ENCODE results near the gene CUX1.

DNA sequence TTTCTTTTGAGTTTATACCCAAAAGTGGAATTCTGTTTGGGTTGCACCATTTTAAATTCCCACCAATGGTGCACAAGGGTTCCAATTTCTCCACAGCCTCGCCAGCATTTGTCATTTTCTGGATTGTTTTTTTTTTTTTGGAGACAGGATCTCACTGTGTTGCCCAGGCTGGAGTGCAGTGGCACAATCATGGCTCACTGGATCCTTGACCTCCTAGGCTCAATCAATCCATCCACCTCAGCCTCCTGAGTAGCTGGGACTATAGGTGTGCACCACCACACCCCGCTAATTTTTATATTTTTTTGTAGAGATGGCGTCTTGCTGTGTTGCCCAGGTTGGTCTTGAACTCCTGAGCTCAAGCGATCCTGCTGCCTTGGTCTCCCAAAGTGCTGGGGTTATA lies 46.6 kb downstream of the CUX1 start:
- TF ChIP-seq POLR2A (IDR thresholded peaks at IDR 0.05; ENCODE audit: low read depth, low read length), result no peak
- TF ChIP-seq TAF1 (IDR thresholded peaks at IDR 0.05; ENCODE audit: low read depth, low read length), result no peak
- TF ChIP-seq POLR2AphosphoS5 (IDR thresholded peaks at IDR 0.05; ENCODE audit: low read depth, low read length), result no peak
- no peak for TF ChIP-seq SPI1 (IDR thresholded peaks at IDR 0.05; ENCODE audit: low read depth, low read length)
- no peak for TF ChIP-seq PAX5 (IDR thresholded peaks at IDR 0.05; ENCODE audit: insufficient read depth, low read length, severe bottlenecking)
- no peak for TF ChIP-seq POU2F2 (IDR thresholded peaks at IDR 0.05; ENCODE audit: low read depth, low read length)

Data from GM12891 (cell line).